Sigmoid colon (tissue), 4 donors: ENCODE measurements around the gene NAB2.

ENCODE experiments used
- POLR2AphosphoS5 ChIP-seq, 4 donors: sonication (generic); formaldehyde crosslinking; IDR thresholded peaks; one replicate each; pipeline ENCODE4 v1.6.1; 2017; ENCODE audit warnings: antibody characterized with exemption in 4 of 4
- TF ChIP-seq, protein P1 (sequence below), 4 experiments: fragments of 450-650 bp in 3 of 4; fragments of 200-600 bp in 1 of 4; IDR thresholded peaks; one replicate each; pipeline ENCODE4 v1.5.1; 2016 to 2019; ENCODE audit warnings: antibody characterized with exemption in 4 of 4, mild to moderate bottlenecking in 3 of 4, moderate library complexity in 2 of 4

- TF ChIP-seq POLR2AphosphoS5 (IDR thresholded peaks at IDR 0.05), result no peak
- TF ChIP-seq, protein P1, sequence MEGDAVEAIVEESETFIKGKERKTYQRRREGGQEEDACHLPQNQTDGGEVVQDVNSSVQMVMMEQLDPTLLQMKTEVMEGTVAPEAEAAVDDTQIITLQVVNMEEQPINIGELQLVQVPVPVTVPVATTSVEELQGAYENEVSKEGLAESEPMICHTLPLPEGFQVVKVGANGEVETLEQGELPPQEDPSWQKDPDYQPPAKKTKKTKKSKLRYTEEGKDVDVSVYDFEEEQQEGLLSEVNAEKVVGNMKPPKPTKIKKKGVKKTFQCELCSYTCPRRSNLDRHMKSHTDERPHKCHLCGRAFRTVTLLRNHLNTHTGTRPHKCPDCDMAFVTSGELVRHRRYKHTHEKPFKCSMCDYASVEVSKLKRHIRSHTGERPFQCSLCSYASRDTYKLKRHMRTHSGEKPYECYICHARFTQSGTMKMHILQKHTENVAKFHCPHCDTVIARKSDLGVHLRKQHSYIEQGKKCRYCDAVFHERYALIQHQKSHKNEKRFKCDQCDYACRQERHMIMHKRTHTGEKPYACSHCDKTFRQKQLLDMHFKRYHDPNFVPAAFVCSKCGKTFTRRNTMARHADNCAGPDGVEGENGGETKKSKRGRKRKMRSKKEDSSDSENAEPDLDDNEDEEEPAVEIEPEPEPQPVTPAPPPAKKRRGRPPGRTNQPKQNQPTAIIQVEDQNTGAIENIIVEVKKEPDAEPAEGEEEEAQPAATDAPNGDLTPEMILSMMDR (IDR thresholded peaks at IDR 0.05), result no peak
Measured at GRCh38 chr12:57046086-57046791, 42.7 kb upstream of the NAB2 start.
